H1 (cell line): ENCODE measurements around the gene VENTX. TPM values are rescaled to one million over a fixed set of nuclear protein-coding genes. Genes with fewer than 3 reads are reported as not detected.

Experiments
- CTCF ChIA-PET: fragments of 300-600 bp; sonication (Branson Sonifier 250); formaldehyde crosslinking; loops from one replicate; lab custom pipeline; 2021; ENCODE audit not compliant: partially characterized antibody; lab: Charles Lee
- POLR2A ChIA-PET: fragments of 300-600 bp; sonication (Branson Sonifier 250); formaldehyde crosslinking; loops from one replicate; lab custom pipeline; 2021; ENCODE audit warnings: inconsistent platforms; ENCODE audit not compliant: partially characterized antibody; lab: Charles Lee
- DNase-seq, 2 experiments: peaks; one replicate each; pipeline versions ENCODE4 v3.0.0 to v3.0.0-alpha.2; 2010 to 2022; ENCODE audit warnings: low spot score in 2 of 2, low read depth in 1 of 2, mixed read lengths in 1 of 2
- FAIRE-seq: peaks from 2 replicates; lab custom pipeline; 2011; peaks lifted over from hg19 to GRCh38; lab: Jason Lieb, UNC
- H2AFZ ChIP-seq: 2 replicates; pipeline ENCODE4 v1.8.1; 2012; ENCODE audit warnings: low read length, inconsistent platforms
- H2AK5ac ChIP-seq: 2 replicates; pipeline ENCODE4 v1.6.1; 2013; ENCODE audit warnings: low read depth, low read length
- H2BK120ac ChIP-seq: replicated peaks from 2 replicates; pipeline ENCODE3; 2013; ENCODE audit warnings: low read depth, low read length, inconsistent platforms
- H2BK12ac ChIP-seq: 2 replicates; pipeline ENCODE4 v1.6.1; 2013; ENCODE audit warnings: low read depth, low read length
- H2BK15ac ChIP-seq: 2 replicates; pipeline ENCODE4 v1.6.1; 2013; ENCODE audit warnings: low read length
- H2BK20ac ChIP-seq: 2 replicates; pipeline ENCODE4 v1.6.1; 2013; ENCODE audit warnings: low read length
- H2BK5ac ChIP-seq: 2 replicates; pipeline ENCODE4 v1.6.1; 2013; ENCODE audit warnings: low read depth, low read length
- H3K14ac ChIP-seq: 2 replicates; pipeline ENCODE4 v1.6.1; 2013; ENCODE audit warnings: inconsistent platforms; ENCODE audit not compliant: insufficient read length
- H3K18ac ChIP-seq: 2 replicates; pipeline ENCODE4 v1.6.1; 2013; ENCODE audit warnings: low read length; ENCODE audit errors: extremely low read depth
- H3K23ac ChIP-seq: 2 replicates; pipeline ENCODE4 v1.6.1; 2013; ENCODE audit warnings: inconsistent platforms; ENCODE audit not compliant: insufficient read length
- H3K23me2 ChIP-seq: 2 replicates; pipeline ENCODE4 v1.6.1; 2013; ENCODE audit warnings: low read depth, low read length
- H3K27ac ChIP-seq: 2 replicates; pipeline ENCODE4 v1.6.1; 2011; ENCODE audit warnings: low read depth, low read length, inconsistent platforms
- H3K27me3 ChIP-seq, 4 experiments: replicated peaks in 1 of 4; 1 replicate in 1 of 4; 2 replicates in 3 of 4; pipeline versions ENCODE4 v1.6.1 to v1.8.1; 2011 to 2013; ENCODE audit warnings: low read length in 3 of 4, mild to moderate bottlenecking in 3 of 4, inconsistent platforms in 2 of 4, mixed read lengths in 2 of 4, moderate library complexity in 1 of 4; ENCODE audit not compliant: control insufficient read depth in 3 of 4, insufficient read depth in 3 of 4; ENCODE audit errors: extremely low read depth in 1 of 4
- H3K36me3 ChIP-seq, 4 experiments: 2 replicates each; pipeline versions ENCODE4 v1.6.1 to v1.8.1; 2011 to 2013; ENCODE audit warnings: mild to moderate bottlenecking in 4 of 4, low read length in 3 of 4, moderate library complexity in 2 of 4, control low read depth in 1 of 4, inconsistent platforms in 1 of 4; ENCODE audit not compliant: insufficient read depth in 4 of 4, control insufficient read depth in 2 of 4
- H3K4ac ChIP-seq: replicated peaks from 2 replicates; pipeline ENCODE3; 2013; ENCODE audit warnings: low read length, low read depth, mixed read lengths, inconsistent platforms; ENCODE audit not compliant: insufficient read length
- H3K4me1 ChIP-seq, 4 experiments: replicated peaks in 1 of 4; 1 replicate in 1 of 4; 2 replicates in 3 of 4; pipeline versions ENCODE4 v1.6.1 to v1.8.1; 2011 to 2013; ENCODE audit warnings: low read length in 3 of 4, inconsistent platforms in 2 of 4, mixed read lengths in 1 of 4; ENCODE audit not compliant: insufficient read depth in 4 of 4, control insufficient read depth in 3 of 4
- H3K4me2 ChIP-seq, 2 experiments: 2 replicates each; pipeline versions ENCODE4 v1.6.1 to v1.8.1; 2011 to 2013; ENCODE audit warnings: low read depth in 2 of 2, low read length in 2 of 2, control low read depth in 1 of 2, inconsistent platforms in 1 of 2, mild to moderate bottlenecking in 1 of 2; ENCODE audit not compliant: insufficient read depth in 1 of 2
- H3K4me3 ChIP-seq, 4 experiments: fragments of 200-600, 300-600 bp in 1 of 4; sonication (generic), shearing (Covaris generic), sonication (Bioruptor Twin) in 1 of 4; 2 replicates each; pipeline versions ENCODE4 v1.5.1 to v1.8.1; 2011 to 2016; ENCODE audit warnings: low read length in 4 of 4, low read depth in 3 of 4, control low read depth in 2 of 4, inconsistent platforms in 2 of 4, mild to moderate bottlenecking in 2 of 4, mixed read lengths in 1 of 4, moderate library complexity in 1 of 4; ENCODE audit not compliant: insufficient read depth in 2 of 4; ENCODE audit errors: extremely low read depth in 1 of 4
- H3K56ac ChIP-seq: replicated peaks from 2 replicates; pipeline ENCODE3; 2013; ENCODE audit warnings: low read depth, mild to moderate bottlenecking, mixed read lengths, low read length, inconsistent platforms; ENCODE audit not compliant: insufficient read length
- H3K79me1 ChIP-seq: 2 replicates; pipeline ENCODE4 v1.6.1; 2013; ENCODE audit warnings: low read depth, low read length, control low read depth
- H3K79me2 ChIP-seq, 2 experiments: 2 replicates each; pipeline versions ENCODE4 v1.6.1 to v1.8.1; 2012 to 2013; ENCODE audit warnings: low read length in 2 of 2, mild to moderate bottlenecking in 2 of 2, inconsistent platforms in 1 of 2; ENCODE audit not compliant: insufficient read depth in 2 of 2, control insufficient read depth in 1 of 2
- H3K9ac ChIP-seq, 4 experiments: replicated peaks in 1 of 4; 1 replicate in 1 of 4; 2 replicates in 3 of 4; pipeline versions ENCODE4 v1.6.1 to v1.8.1; 2011 to 2013; ENCODE audit warnings: low read depth in 3 of 4, low read length in 3 of 4, control low read depth in 2 of 4, mild to moderate bottlenecking in 2 of 4, moderate library complexity in 2 of 4, inconsistent platforms in 1 of 4; ENCODE audit errors: extremely low read depth in 1 of 4
- H3K9me3 ChIP-seq, 2 experiments: 2 replicates each; pipeline versions ENCODE4 v1.6.1 to v1.8.1; 2012 to 2013; ENCODE audit warnings: mild to moderate bottlenecking in 2 of 2, moderate library complexity in 2 of 2, control low read depth in 1 of 2, inconsistent platforms in 1 of 2, low read depth in 1 of 2, low read length in 1 of 2, mixed read lengths in 1 of 2; ENCODE audit not compliant: insufficient read depth in 2 of 2
- H4K20me1 ChIP-seq, 2 experiments: replicated peaks in 1 of 2; 2 replicates each; pipeline versions ENCODE3 to v1.8.1; 2011 to 2013; ENCODE audit warnings: inconsistent platforms in 2 of 2, low read length in 2 of 2, mild to moderate bottlenecking in 1 of 2; ENCODE audit not compliant: insufficient read depth in 2 of 2, control insufficient read depth in 1 of 2
- H4K5ac ChIP-seq: 2 replicates; pipeline ENCODE4 v1.6.1; 2013; ENCODE audit warnings: low read length, low read depth, mixed read lengths, inconsistent platforms; ENCODE audit not compliant: insufficient read length
- H4K8ac ChIP-seq: 2 replicates; pipeline ENCODE4 v1.8.0; 2013; ENCODE audit warnings: mild to moderate bottlenecking, moderate library complexity, low read length, inconsistent platforms; ENCODE audit not compliant: insufficient read depth; ENCODE audit errors: extremely low read depth
- H4K91ac ChIP-seq: replicated peaks from 2 replicates; pipeline ENCODE3; 2013; ENCODE audit warnings: low read length, mixed read lengths, inconsistent platforms; ENCODE audit not compliant: insufficient read length
- WGBS, 2 experiments: shearing (Covaris generic) in 1 of 2; methylation state at CpG; one replicate each; pipeline versions ENCODE4 v1.1.6 to v1.1.7; 2013 to 2015; ENCODE audit warnings: low lambda C conversion rate in 2 of 2, mixed read lengths in 2 of 2, inconsistent platforms in 1 of 2, low coverage in 1 of 2, missing lambda C conversion rate in 1 of 2; ENCODE audit not compliant: insufficient replicate concordance in 2 of 2, insufficient coverage in 1 of 2, insufficient read length in 1 of 2; ENCODE audit errors: extremely low coverage in 1 of 2, missing lambda C conversion rate in 1 of 2; 5-methylcytosine and 5-hydroxymethylcytosine counted together
- polyA plus RNA-seq, 7 experiments: library from polyadenylated mRNA; depleted of rRNA in 3 of 7; stranded (reverse) in 5 of 7; unstranded in 2 of 7; fragments of >200 nt in 5 of 7; fragments of 200-250 nt in 2 of 7; gene quantifications; 1 replicate in 5 of 7; 2 replicates in 1 of 7; 4 replicates in 1 of 7; pipeline versions ENCODE4 v1.2.1 to v1.2.3, GENCODE V29; 2011 to 2013; ENCODE audit warnings: missing spikeins in 2 of 7, mixed read lengths in 2 of 7
- total RNA-seq: library from RNA; stranded (reverse); fragmentation: NEBNext Ultra II Directional; extraction: Animal tissue kit (Norgen Biotek cat#: 25700); gene quantifications from 2 replicates; pipeline ENCODE4 v1.2.1, GENCODE V29; 2021
- TF ChIP-seq, protein P1 (sequence below): IDR thresholded peaks from 2 replicates; pipeline ENCODE4 v1.6.1; 2012; ENCODE audit warnings: inconsistent platforms

The VENTX gene
- total and polyA plus RNA-seq, 2 of the 8 experiments (the other 6 are each of a cell fraction or from before 2014, with no cell fraction given), result 5.6 TPM

GRCh38 chr10:133200621-133201031 is 37.0 kb upstream of the VENTX start:
- no peak overlapping the region for H3K23ac ChIP-seq
- CTCF ChIA-PET, result interaction anchor here (0.6 to 1.4 kb wide), 4 partner anchors 19 to 261 kb away, joined by 3 to 5 read pairs (median 4); no protein-coding TSS in a partner anchor

More at GRCh38 chr10:133200621-133201031, 37.0 kb upstream of the VENTX start:
- Histone ChIP-seq H4K5ac (no peak overlapping the region), H3K14ac (no peak overlapping the region), H3K9me3 (no peaks in the 10 kb centered on the region; a peak in 1 of 4 replicates), H4K91ac (no peak overlapping the region), H2BK120ac (no peak overlapping the region), H3K18ac (no peak overlapping the region), H3K56ac (no peak overlapping the region), H3K9ac (no peak overlapping the region), H4K8ac (no peak overlapping the region; the same call in 1 of the 2 replicates), H3K4me3 (no peak overlapping the region), H2BK12ac (no peak overlapping the region), H3K4ac (no peak overlapping the region), H2BK15ac (no peak overlapping the region), H2BK5ac (no peak overlapping the region), H3K79me1 (0 out of 2 replicates have a peak, but pooled peaks cover 2% of the 10 kb centered on the region), H3K4me2 (no peak overlapping the region), H4K20me1 (peaks cover 0 to 2% of the 10 kb centered on the region in 2 experiments), H3K23me2 (no peaks in the 10 kb centered on the region), H2AK5ac (no peak overlapping the region), H3K79me2 (no peaks in the 10 kb centered on the region), H3K27me3 (no peaks in the 10 kb centered on the region), H3K4me1 (no peaks in the 10 kb centered on the region), H3K36me3 (peaks cover 0 to 10% (median 0%) of the 10 kb centered on the region in 4 experiments; a peak in 2 of 8 replicates), H2AFZ (no peak overlapping the region), H3K27ac (no peak overlapping the region), H2BK20ac (no peak overlapping the region)
- FAIRE-seq (no peak), DNase-seq (no peak)
- TF ChIP-seq, protein P1, sequence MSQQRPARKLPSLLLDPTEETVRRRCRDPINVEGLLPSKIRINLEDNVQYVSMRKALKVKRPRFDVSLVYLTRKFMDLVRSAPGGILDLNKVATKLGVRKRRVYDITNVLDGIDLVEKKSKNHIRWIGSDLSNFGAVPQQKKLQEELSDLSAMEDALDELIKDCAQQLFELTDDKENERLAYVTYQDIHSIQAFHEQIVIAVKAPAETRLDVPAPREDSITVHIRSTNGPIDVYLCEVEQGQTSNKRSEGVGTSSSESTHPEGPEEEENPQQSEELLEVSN, result no peak
- POLR2A ChIA-PET, result interaction anchor here (0.6 to 1.3 kb wide), 3 partner anchors 13 to 42 kb away, joined by 3 to 4 read pairs (median 3); no protein-coding TSS in a partner anchor
- WGBS, 2 experiments, result 91% methylated on average over 15 of the region's 15 CpGs; no CpG with 5 or more reads in 1 of the 2 experiments
